GM15510 (cell line): ENCODE measurements around the gene TSPAN9.

Experiments used
- POLR2A ChIP-seq: IDR thresholded peaks from 3 replicates; pipeline ENCODE4 v1.6.1; 2011; ENCODE audit warnings: borderline replicate concordance; ENCODE audit not compliant: insufficient read length; ENCODE audit errors: extremely low read depth

TSPAN9 gene

DNA sequence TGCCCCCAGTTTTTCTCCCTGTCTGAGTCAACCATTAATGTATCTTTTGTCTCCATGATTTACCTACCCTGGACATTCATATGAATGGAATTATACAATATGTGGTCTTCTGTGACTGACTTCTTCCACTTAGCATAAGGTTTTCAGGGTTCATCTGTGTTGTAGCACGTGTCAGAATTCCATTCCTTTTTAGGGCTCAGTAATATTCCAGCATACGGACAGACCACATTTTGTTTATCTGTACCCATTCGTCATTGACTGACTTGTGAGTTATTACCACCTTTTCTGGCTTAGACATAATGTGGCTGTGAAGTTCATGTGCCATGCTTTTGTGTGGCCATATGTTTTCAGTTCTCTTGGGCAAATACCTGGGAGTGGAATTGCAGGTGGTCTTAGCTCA lies 37.9 kb downstream of the TSPAN9 start:
- TF ChIP-seq POLR2A, result no peak

DNA sequence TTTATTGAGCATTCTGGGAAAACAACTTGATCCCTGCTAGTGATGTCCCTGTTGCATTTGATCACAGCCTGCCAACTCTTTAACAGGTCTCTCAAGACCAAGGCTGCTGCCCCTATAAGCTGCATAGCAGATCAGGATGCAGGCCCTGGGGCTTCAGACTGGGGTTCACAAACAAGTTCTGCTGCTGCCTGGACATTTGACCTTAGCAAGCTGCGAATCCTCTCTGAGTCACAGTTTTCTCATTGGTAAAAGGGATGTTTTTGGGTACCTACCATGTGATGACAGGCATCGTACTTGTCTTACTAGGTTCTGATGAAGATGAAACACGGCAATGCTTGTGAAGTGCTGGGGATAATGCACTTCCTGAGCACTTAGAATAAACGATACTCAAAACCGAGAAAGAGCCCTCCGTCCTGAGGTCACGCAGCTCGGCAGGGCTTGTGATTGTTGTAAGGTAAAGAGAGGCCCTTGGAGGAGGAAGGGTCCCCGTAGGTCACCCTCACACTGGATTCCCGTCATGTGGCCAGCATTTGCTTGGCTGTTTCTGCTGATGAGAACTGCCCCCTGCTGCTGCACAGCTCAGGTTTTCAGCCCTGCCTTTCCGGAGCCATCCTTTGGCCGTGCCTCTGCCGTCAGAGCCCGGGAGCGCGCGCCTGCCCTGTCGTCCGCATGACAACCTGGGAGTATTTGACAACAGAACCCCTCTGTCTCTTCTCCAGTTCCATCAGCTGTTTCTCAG lies 39.1 kb downstream of the TSPAN9 start:
- TF ChIP-seq POLR2A, result no peak

DNA sequence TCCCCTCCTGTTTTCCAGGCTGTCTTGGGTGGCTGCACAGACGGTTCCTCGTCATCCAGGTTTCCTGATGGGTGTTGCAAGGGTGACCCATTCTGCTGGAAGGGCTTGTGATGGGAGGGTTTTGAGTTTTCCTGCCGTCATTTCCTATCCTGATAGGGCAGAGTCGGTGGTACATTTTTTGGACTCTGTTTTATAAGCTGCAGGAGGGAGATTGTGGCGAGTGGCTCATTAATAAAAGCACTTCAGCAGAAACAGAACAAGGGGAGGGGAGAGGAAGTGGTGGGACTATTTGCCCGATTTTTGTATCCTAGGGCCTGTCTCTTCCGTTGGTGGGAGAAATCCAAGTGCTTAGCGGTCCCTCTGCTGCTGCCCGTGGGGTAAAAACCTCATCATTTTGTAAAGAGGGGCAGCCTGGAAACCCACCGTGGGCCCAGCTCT lies 40.0 kb downstream of the TSPAN9 start:
- no peak for TF ChIP-seq POLR2A

DNA sequence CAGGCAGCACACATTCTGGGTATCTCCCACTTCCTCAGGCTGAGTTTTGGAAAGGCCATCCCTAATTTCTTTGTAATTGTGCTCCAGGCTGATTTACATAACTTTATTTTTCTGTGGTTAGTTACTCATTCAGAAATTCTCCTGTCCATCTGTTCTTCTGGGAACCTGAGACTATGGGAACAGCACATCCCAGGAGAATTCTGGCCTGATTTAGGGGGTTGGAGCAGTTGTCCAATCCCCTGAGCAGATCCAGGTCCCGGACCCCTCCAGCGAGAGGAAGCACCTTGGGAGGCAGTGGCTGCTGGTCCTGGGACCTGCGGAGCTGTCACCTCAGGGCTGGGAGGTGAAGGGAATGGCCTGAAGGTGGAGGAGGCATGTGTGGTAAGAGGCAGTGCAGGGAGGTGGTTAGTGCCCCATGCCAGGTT lies 40.4 kb downstream of the TSPAN9 start:
- TF ChIP-seq POLR2A, result no peak

DNA sequence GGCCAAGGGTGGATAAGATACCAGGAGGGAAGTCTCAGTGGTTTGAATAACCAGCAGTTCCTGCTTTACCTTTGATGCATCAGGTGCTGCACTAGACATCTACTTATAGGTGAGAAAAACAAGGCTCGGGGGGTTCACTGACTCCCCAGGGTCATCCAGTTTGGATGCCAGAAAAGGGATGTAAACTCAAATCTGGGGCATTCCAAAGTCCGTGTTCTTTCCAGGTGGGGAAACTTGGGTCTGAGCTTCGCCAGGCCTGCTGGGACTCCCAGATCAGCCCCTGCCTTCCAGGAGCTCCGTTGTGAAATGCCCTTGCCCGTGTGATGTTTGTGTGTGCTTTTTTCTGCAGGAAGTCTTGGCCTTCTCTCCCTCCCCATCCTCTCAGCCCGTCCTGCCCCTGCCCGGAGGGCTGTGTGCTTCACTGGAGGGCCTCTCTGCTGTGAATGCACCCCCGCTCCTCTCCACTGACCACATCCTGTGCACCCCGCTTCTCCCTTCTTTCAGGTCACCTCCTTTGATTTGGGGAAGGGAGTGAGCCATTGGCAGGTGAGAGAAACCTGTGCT lies 42.1 kb downstream of the TSPAN9 start:
- no peak for TF ChIP-seq POLR2A

DNA sequence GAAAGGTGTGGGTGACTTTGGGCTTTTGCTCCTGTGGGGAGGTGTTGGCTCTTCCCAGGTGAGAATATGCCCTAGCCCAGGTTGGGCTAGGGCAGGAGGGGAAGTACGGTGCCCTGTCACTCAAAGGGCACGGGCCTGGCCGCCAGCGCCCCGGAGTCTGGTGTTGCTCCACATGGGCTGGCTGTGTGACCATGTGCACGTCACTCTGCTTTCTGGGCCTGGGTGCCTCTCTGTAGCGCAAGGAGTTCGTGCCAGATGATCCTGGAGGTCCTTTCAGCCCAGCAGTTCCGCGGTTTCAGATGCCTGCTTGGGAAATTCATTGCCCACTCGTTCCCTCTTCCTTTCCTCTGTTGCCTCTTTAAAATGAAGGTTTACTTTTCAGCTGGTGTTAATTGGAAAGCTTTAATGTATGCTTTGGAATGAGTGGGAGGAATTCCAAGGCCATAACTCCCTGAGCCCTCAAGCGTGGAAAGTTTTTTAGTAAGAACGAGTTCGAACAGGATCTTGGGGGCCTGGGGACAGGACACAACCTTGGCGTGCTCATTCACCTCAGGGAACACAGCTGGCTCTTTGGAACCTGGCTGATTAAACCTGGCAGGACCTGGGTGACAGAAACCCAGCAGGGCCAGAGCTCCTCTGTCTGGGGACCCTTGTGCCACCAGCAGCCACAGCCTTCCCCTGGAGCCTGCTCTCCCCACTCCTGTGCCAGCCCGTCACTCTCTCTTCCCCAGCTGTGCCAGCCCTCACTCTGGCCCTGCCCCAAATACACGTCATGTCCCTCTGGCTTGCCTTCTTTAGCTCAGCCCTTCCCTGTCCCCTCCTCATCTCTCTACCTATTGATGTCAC lies 42.8 kb downstream of the TSPAN9 start:
- TF ChIP-seq POLR2A, result no peak

DNA sequence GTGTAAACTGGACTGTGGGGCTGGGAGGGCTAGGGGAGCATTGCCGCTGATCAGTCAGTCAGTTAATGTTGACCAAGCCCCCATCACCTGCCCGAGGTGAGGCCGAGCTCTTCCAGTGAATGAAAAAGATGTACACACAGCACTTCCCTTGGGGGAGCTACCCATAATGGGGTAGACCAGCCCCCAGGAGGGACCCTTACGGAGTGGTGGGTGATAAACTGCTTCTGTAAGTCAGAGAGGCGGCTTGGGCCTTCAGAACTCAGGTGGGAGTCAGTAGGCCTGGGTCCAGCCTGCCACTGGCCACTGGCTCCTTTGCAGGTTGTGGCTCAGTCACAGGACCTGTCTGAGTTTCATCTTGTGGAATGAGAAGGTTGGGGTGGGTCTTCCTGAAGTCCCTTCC lies 43.5 kb downstream of the TSPAN9 start:
- TF ChIP-seq POLR2A, result no peak

DNA sequence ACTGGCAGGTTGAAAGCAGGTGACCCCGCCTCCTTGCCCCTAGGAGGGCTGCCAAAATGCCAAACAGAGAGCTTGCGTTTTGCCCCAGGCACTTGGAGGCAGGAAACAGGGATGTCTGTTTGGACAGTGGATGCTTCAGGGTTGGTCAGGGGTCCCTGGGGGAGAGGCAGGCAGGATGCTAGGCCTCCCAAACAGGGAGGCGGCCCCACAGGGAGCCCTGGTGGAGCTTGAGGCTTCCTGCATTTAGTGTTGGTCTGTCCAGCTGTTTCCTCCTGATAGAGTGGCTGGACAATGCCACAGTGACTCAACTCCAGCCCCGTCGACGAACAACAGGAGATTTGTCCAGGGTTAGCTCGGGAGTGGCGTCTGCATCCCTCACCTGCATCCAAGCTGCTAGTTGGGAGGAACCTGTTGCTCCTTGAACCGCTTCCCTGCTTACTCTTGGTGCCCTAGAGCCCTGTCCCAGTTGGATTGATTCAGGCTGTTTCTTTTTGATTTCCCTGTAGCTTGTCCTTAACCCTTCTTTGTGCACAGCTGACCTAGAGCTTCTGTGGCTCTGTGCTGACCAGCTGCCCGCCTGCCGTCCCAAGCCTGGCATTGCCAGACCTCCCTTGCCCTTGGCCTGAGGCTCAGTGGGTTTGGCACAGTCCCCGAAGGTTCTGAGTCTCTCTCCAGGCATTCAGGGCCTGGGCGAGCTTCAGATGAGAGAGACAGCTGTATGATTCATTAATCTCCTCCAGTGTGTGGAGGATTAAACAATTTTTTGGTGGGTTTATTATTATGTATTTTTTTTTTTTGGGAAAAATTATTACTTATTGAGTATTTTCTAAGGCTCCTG lies 45.9 kb downstream of the TSPAN9 start:
- TF ChIP-seq POLR2A, result no peak

DNA sequence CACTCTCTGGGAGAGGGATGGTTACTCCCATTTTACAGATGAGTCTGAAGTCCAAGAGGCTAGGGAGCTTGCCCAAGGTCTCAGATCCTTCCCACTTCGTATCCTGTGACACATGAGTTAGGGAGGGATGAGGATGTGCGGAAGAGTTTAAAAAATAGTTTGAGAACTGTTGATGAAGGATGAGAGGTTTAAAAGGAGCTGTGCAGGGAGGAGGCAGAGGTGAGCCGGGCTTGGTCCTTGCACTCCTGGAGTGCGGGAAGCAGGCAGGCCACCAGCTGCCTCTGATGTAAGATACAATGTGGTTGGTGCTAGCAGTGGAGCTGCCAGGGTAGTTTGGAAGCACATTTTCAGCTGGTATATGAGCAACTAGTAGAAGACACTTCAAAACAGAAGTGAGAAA lies 46.5 kb downstream of the TSPAN9 start:
- TF ChIP-seq POLR2A, result no peak

DNA sequence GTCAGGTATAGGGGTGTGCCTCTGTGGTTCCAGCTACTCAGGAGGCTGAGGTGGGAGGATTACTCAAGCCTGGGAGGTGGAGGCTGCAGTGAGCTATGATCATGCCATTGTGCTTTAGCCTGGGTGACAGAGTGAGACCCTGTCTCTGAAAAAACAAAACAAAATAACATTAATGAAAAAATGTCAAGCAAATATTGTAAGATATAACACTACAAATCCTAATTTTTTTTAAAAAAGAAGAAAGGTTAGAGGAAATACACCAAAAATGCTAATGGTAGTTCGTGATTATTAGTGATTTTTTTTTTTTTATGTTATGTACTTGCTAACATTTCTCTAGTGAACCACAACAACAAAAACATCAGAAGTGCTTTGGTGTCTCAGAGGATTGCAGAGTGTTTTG lies 47.7 kb downstream of the TSPAN9 start:
- TF ChIP-seq POLR2A, result no peak

DNA sequence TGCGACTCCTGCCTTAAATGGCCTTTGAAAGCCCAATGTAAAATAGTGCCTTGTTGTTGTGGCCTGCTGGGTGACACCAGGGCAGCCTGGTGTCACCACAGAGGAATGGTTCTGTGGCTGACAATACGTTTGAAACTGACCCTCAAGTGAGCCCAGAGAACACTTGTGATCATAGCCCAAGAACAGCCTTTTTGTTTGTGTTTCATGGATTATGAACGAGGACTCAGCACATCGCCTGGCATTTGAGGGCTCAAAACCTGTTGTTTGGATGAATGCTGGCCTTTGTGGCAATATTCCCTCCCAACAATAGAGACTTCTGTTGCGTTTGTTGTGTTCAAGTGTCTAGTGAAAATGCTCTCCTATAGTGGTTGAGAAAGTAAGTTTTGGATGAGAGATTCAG lies 48.5 kb downstream of the TSPAN9 start:
- no peak for TF ChIP-seq POLR2A

DNA sequence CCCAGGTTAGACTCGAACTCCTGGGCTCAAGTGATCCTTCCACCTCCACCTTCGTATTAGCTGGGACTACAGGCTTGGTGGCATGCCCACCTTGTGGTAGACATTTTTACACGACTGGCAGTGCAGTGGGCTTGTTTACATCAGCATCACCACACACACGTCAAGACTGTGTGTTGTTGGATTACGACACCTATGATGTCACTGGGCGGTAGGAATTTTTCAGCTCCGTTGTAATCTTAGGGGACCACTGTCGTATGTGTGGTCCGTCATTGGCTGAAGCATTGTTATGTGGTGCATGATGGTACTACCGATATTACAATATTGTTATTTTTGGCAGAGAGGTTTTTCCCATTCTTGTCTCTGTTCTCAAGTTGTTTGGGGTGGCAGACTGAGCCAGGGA lies 50.7 kb downstream of the TSPAN9 start:
- no peak for TF ChIP-seq POLR2A

DNA sequence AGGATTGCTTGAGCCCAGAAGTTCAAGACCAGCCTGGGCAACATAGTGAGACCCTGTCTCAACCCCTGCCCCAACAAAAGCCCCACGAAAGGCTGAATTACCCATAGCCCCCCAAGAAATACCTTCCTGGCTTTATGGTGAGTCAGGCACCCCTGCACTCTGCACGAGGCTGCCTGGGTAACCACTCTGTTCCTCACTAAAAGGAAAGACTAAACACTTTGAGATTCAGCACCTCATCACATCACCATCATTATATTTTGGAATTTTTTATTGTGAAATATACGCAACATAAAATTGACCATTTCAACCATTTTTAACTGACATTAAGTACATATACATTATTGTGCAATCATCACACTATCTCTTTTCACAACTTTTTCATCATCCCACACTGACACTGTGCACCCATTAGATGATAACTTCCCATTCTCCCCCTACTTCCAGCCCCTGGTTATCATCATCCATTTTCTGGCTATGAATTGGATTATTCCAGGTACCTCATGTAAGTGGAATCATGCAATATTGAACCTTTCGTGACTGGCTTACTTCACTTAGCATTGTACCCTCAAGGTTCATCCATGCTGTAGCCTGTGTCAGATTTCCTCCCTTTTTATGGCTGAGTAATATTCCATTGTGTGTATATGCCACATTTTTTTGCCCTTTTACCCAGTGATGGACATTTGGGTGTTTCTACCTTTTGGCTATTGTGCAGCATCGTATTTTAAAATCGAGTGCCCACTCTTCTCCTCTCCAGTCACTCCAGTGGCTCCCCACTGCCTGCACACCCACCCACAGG lies 51.5 kb downstream of the TSPAN9 start:
- no peak for TF ChIP-seq POLR2A
